ENCODE measurements around the gene GLS.
A peak's percentile ranks its signal among the peaks of the same experiment; 100 is the strongest.
"Not testable (repeated sequence)": the region's sequence is repeated elsewhere in the genome, so short reads cannot be mapped to it uniquely, and the experiment has no call there.

Gene GLS

GRCh38 chr2:190880378-190881083 lies at the start of gene GLS:
Gene GLS (plus strand): TSS chr2:190880821. CDS start chr2:190881085, 264 bp downstream.
- peak; percentile 98 for DNase-seq (ENCODE audit: low spot score)

DNA sequence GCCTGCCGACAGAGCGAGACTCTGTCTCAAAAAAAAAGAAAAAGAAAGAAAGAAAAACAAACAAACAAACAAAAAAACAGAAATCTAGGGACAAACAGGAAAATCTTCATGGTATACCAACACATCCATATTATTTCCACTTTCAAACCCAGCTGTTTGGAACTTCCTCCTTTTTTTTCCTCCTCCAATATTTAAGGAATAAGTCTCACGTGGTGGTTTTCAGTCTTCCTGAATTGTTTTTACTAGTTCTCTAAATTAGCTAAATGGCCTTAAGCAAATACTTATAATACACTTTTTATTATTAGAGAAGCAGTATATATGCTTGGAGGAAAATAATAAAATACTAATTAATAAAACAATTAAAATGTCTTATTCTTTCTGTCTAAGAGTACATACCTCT lies 48.7 kb upstream of the GLS start:
- DNase-seq (ENCODE audit: low spot score) = no peak

GRCh38 chr2:190834890-190835208 lies 45.8 kb upstream of the GLS start:
- no peak for DNase-seq (ENCODE audit: low spot score)

GRCh38 chr2:190835303-190835930 lies 45.2 kb upstream of the GLS start:
- peak; percentile 83 for DNase-seq (ENCODE audit: low spot score)

GRCh38 chr2:190836767-190837166 lies 43.9 kb upstream of the GLS start:
- DNase-seq (ENCODE audit: low spot score) = no peak

DNA sequence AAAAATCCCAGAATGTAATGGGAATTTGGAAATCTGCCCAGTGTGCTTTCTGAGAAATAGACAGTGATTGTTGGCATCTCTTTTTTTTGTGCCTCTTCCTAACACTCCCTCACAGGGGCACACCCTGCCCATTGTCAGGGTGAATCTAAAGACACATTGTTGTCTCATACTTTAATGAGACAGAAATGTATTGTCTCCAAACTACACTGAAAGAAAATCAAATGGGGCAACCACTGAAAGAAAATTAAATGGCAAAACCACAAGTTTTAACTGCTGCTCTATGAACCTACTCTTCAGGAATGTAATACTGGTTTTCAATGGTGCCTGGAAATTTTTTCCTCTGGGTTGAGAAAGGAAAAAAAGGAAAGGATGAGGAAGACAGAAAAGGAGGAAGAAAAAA lies 43.2 kb upstream of the GLS start:
- DNase-seq (ENCODE audit: low spot score) = peak; percentile 85

GRCh38 chr2:190837952-190838361 lies 42.7 kb upstream of the GLS start:
- peak; percentile 40 for DNase-seq (ENCODE audit: low spot score)

DNA sequence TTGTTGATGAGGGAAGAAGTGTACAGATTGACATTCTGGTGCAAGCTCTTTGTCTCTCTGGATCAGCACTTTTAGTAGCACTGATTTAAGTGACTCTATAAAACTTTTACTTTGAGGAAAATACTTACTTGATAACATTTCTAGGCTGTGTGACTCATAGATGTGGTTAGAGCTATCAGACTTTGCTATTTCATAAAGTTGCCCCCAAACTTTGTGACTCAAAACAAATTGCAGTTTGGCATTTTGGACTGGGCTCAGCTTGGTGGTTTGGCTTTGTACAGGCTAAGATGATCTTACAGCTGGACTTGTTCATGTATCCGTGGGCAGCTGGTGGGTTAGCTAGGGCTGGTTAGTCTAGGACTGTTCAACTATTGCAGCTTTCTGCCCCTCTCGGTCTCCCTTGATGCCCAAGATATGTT lies 42.1 kb upstream of the GLS start:
- peak; percentile 82 for DNase-seq (ENCODE audit: low spot score)

- DNase-seq (ENCODE audit: low spot score) = peak; percentile 66
Observed at GRCh38 chr2:190840569-190841172, 40.0 kb upstream of the GLS start.

DNA sequence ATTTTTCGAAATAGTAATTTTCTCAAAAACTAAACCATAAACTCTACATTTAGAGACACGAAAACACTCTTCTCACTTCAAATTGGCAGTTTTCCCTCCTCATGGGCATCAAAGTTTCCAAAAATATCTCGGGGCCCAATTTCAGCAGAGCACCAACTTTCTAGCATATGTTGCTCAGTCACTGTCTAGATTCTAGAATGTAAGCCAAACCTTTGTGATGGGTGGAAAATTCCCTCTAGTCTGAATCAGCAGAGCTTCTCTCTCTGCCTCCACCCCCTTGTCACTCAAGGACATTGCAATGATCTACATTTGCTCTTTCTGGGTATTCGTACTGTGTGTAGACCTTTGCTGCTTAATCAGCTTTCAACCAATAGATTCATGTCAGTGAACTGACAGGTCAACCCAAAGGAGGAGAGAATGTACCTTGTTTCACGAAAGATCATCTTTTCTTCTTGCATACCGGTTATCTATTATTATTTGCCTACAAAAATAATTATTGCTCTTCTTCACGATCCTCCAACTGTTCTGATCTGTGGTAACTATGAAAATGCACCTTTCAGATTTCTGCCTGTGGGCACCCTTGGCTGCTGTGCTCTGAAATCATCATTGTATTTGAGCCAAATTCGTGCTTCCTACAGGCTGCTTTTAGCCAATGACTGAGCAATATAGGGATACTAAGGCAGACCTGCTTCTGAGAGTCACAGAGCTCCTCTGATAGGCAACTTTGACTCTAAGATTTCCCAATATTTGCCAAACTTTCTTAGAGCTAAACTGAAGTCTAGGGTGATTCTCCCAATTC lies 38.7 kb upstream of the GLS start:
- peak; percentile 79 for DNase-seq (ENCODE audit: low spot score)

DNA sequence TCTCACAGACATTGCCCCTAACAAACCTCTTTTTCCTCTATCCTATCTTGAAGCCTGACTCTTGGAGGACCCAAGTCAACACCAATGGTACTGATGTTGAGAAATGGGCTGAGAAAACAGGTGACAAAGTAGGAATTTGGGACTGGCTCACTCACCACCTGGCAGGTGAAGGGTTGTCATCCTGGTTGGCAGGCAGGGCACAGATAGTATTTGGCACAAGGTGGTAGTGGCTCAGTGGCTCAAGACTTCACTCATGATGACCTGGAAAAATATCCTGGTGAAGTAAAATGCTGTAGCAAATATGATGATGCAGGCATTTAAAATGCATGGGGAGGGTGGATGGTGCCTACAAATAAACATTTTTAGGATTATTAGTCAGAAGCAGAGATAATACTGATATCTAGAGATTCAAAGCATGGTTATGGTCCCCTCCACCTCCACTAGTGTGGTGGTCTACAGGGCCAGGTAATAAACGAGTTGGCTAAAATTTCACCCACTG lies 38.0 kb upstream of the GLS start:
- DNase-seq (ENCODE audit: low spot score) = peak; percentile 8

DNA sequence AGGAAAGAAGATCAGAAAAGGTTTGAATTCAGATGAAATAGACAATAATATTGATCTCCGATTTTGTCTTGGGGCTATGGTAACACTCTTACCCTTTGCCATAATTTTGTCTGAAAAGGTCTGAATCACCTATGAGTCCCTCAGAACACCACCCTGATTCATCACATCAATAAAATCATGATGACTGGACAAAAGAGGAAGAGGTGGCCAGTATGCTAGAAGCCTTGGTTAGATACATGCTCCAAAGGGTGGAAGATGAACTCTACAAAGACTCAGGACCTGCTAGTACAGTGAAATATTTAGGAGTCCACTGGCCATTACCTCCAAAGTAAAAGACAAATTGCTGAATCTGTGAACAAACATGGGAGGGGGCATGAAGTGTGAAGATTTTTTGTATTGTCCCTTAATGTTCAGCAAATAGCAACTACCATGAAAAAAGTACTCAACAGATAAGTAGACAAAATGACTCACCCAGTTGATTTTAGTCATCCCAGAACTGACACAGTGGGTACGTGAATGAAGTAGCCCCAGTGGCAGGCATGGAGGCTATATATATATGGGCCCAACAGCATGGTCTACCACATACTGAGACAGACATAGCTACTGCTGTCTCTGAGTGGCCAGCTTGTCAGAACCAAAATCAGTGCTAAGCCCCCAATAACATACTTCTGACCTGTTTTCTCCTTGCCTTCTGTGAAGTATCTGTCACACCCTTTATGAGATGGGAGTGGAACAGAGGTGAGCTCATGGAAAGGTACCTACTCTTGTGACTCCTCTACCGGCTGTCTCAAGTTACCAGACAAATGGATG lies 36.5 kb upstream of the GLS start:
- peak; percentile 95 for DNase-seq (ENCODE audit: low spot score)

DNA sequence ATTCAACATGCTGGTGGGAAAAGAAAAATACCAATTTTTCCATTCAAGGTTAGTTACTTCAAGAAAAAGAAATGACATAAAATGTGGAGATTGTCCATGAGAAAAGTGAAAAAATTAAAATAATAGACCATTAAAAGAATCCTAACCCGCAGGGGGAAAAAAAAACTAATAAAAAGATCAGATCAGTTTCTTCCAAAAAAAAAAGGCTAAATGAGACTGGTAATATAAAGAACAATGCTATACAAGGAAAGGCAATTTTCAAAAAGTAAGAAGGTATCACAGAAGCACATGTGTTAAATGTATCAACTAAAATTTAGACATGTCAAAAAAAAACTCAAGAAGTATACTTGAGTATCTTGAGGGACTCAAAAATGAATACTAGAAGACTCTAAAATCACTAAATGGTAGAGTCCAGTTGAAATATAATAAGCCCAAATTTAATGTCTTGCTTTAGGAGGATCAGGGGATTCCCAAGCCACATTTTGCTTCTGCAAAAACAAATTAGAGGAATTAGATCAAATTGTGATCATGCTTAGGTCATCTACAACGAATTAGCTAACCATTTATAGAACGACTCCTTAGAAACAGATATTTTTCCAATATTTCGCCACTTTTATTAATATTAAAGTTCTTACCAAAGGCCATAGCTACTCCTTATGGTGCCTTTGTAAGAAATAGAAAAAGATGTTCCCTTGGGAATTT lies 35.8 kb upstream of the GLS start:
- DNase-seq (ENCODE audit: low spot score) = peak; percentile 72

DNA sequence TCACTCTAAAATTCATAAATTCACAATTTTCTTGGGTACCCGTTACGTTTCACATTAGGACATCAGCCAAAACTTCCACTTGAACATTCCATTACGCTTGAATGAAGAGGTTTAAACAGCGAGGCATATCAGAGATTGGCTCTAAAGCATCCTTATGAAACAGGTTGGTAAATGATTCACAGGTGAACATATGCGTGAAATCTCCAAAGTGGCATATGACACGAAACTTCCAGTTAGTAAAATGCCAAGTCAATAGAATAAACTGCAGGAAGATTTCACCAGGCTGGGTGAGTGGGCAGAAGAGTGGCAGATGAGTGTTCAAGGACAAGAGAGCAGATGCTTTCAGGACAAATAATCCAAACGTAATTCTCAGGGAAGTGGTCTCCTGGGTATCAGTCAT lies 33.9 kb upstream of the GLS start:
- peak; percentile 100 for DNase-seq (ENCODE audit: low spot score)

GRCh38 chr2:190847504-190848081 lies 33.0 kb upstream of the GLS start:
- peak; percentile 34 for DNase-seq (ENCODE audit: low spot score)

DNA sequence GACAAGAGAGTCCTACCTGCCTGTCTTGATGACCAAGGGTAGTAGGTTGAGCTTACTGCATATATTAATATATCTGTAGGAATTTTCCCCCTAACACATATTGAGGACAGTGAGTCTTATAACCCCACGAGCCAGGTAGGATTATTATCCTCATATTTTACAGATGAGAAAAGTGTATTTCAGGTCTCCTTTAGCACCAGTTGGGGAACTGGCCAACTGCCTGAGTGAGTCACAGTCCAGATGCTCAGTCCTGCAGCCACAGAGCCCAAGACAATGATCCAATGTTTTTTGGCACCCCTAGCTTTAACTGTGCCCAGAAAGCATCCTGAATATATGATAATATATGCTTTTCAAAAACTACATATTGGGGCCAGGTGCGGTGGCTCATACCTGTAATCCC lies 30.8 kb upstream of the GLS start:
- DNase-seq (ENCODE audit: low spot score) = peak; percentile 75

DNA sequence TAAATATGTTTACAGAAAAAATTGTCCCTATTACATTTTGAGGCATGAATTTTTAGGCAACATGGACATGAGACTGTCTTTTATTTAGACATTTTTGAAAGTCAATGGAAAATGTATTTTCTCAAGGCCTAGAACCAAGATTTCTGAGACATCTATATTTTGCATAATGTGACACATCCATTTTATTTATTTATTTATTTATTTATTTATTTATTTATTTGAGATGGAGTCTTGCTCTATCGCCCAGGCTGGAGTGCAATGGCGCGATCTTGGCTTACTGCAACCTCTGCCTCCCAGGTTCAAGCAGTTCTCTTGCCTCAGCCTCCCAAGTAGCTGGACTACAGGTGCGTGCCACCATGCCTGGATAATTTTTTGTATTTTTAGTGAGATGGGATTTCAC lies 27.6 kb upstream of the GLS start:
- not testable (repeated sequence) for DNase-seq (ENCODE audit: low spot score)

DNA sequence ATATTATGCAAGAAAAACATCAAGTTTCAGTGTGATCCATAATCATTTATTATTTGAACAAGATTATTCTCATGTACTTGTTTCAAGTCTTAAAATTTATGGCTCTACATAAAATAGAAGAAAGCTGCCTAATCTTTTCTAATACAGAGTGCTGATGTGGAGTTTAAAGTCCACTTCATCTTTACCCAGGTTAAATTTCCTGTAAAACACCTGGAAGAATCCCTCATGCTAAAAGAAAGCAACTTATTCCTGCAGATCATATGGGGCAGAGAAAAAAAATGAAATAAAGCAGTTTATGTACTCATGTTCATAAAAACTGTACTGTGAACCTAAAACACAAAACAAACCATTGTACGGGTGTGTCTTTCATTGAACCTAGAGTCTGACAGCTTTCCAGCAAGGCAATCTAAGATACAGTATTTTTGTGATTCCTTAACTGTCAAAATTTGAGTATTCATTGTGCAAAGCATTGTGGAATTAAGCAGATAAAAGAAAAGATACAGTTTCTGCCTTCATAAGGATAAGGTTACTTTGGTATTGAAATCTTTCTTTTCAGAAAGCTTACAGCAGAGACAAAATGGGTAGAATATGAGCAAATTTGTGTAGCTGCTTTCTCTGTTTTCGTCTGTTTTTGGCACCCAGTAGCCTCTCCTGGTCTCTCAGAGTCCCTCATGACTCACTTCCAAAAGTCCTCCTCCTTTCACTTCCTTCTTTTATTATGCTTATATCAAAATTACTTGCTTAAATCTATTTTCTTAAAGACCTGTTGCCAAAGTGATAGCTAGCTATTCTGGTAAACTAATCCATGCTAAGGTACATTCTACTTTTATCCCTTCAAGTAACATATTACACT lies 26.9 kb upstream of the GLS start:
- DNase-seq (ENCODE audit: low spot score) = no peak

DNA sequence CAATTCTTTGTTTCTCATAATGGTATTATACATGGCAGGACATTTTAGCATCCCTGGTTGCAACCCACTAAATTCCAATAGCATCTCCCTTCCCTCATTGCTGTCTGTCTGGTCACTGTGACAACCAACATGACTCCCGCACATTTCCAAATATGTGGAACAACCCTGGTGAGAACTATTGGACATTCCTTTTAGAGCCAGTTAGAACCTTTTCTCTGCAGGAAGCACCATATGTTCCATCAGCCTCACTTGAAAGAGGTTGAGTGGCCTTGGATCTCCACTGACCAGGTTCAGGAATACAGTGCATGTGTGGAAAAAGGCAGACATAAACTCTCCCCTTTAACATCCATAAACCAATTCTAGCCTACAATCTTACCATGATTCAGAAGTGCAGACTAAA lies 25.9 kb upstream of the GLS start:
- no peak for DNase-seq (ENCODE audit: low spot score)

- DNase-seq (ENCODE audit: low spot score) = no peak
Observed at GRCh38 chr2:190855245-190855644, 25.4 kb upstream of the GLS start.

Data from kidney tubule cell (primary cell).